GM03348 (cell line): ENCODE results near the gene FNDC3B.
"Not testable (repeated sequence)": the region's sequence is repeated elsewhere in the genome, so short reads cannot be mapped to it uniquely, and the experiment has no call there.

Source experiments
- DNase-seq: peaks from one replicate; pipeline ENCODE4 v3.0.0; 2012; ENCODE audit warnings: low spot score

FNDC3B gene

DNA sequence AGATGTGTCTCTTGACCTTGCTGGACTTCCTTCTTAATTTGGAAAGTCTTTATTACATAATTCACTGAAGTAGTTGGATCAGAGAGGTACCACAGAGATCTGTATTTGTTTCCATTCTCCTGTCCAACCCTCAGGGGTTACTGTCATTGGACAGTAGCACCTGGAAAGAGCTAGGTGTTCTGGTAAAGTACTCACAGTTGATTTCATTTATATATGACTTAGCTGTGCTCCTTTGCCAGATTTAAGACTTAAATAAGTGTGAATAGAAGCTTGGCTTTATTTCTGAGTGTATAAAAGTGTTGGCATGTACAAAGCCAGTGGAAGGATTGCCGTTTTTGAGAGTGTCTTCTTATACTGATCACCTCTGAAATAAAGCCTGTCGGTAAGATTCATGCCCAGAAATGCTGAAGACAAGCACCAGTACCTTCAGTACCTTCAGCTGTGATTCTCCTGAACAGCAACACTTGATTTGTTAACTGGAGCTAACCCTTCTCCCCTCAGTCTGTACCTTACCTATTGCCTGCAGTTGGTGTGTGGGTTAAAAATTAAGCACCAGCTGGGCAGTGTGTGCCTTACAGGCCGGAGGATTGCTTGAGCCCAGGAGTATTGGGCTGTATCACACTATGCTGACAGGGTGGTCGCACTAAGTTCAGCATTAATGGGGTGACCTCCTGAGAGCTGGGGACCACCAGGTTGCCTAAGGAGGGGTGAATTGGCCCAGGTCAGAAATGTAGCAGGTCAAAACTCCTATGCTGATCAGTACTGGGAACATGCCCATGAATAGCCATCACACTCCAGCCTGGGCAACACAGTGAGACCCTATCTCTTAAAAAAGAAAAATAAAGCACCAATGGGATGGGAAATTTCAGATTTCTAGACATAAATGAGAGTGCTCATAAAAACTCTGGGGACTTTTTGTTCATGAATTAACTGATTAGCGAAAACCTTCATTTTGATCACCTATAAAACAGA is 197.7 kb downstream of the FNDC3B start:
- no peak for DNase-seq

DNA sequence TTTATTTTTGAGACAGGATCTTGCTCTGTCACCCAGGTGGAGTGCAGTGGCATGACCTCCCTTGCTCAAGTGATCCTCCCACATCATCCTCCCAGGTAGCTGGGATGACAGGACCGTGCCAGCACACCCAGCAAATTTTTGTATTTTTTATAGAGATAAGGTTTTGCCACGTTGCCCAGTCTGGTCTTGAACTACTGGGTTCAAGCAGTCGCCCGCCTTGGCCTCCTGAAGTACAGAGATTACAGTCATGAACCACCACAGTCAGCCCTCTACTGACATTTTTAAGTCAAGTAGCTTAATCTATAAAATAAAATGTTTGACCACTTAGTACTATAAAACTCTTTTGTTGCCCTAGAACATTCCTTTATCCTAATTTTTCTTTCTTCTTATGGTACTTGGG is 198.8 kb downstream of the FNDC3B start:
- no peak for DNase-seq

DNA sequence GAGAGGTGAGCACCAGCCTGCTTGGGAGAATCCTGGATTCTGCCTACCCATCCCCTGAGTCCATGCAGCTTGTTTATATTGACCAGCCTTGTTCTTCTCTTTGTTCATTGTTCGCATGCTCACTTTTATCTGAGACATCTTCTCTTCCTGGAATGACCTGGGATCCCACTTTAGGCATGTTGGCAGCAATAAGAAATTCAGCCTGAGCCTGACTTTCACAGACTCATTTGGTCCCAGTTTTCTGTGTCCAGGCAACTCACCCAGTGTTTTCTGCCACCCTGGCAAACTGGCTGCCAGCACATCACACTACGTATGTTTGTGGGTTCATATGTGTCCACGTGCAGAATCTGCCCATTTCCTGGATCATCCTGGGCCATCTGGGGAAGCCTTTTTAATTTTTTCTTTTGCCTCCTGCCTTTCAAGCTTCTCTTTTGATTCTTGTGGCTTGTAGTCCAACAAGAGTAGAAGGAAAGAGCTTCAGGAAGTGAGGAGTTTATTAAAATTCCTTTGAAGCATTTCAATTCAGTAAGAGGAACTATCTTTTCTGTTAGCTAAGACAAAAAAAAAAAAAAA is 199.9 kb downstream of the FNDC3B start:
- no peak for DNase-seq

DNA sequence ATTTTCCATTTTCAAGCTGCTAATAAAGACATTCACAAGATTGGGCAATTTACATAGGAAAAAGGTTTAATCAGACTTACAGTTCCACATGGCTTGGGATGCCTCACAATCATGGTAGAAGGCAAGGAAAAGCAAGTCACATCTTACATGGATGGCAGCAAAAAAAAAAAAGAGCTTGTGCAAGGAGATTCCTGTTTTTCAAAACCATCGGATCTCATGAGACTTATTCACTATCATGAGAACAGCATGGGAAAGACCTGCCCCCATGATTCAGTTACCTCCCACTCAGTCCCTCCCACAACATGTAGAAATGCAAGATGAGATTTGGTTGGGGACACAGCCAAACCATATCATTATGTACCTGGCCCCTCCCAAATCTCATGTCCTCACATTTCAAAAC is 202.0 kb downstream of the FNDC3B start:
- no peak for DNase-seq

GRCh38 chr3:172242471-172242870 is 203.1 kb downstream of the FNDC3B start:
- DNase-seq = not testable (repeated sequence)

DNA sequence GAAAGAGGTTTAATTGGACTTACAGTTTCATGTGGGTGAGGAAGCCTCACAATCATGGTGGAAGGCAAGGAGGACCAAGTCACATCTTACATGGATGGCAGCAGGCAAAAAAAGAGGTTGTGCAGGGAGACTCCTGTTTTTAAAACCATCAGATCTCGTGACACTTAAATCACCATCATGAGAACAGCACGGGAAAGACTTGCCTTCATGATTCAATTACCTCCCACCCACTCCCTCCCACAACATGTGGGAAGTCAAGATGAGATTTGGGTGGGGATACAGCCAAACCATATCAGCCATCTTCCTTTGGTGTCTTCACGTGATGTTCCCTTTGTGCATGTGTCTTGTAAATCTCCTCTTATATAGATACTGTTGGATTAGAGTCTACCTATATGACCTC is 204.0 kb downstream of the FNDC3B start:
- DNase-seq = not testable (repeated sequence)

DNA sequence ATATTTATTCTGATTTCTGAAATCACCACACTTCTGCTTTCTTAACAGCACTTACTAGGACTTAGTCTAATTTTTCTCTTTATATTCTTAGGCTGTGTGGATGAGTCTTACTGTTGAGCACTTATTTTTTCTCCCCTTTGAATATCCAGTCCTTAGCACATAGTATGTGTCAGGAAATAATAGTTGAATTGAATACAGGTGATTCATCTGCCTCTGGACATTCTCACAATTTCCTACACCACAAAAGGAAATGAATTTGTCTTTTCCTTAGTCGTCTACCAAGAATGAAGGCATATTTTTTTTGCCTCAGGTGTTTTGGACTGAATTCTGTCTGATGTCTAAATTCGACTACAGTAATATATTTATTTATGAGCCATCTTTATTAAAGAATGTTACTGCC is 204.6 kb downstream of the FNDC3B start:
- no peak for DNase-seq

DNA sequence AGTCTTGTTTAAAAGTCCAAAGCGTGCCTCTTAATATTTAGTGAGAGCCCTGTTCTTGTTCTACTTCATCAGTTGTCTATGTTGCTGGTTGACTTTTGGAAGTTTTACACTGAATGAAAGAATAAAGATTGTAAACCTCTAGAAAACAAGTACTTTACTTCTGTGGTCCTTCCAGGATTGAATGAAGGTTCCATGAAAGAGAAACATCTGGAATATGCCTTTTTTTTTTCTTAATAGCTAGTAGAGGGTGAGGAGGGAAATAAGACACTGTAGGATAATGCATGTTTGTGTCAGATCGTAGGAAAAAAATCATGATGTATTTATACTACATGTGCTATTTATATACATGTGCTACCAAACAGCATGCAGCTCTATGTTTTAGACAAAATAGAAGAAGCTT is 205.9 kb downstream of the FNDC3B start:
- no peak for DNase-seq

GRCh38 chr3:172246107-172246844 is 206.9 kb downstream of the FNDC3B start:
- DNase-seq = no peak

GRCh38 chr3:172247525-172248274 is 208.3 kb downstream of the FNDC3B start:
- no peak for DNase-seq

- DNase-seq = peak; percentile 31
These were observed 209.7 kb downstream of the FNDC3B start for GRCh38 chr3:172249039-172249438.

GRCh38 chr3:172251211-172251610 is 211.8 kb downstream of the FNDC3B start:
- DNase-seq = no peak

DNA sequence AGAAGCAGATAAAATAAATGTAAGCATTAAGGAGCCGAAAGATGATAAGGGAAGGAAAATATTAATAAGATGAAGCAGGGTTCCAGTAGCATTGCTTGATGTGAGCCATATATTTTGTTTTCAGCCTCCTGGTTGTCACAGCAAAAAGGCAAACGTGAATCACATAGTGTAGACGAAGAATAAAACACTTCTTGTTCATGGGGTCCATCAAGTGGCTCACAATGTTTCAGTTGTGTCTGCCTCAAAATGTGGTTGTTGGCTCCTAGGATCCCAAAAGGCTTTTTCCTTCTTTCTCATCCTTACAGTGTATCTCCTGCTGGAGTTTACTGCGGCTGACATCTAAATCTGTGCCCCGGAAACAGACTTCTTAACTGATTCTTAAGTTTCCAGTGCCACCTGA is 213.8 kb downstream of the FNDC3B start:
- DNase-seq = no peak

DNA sequence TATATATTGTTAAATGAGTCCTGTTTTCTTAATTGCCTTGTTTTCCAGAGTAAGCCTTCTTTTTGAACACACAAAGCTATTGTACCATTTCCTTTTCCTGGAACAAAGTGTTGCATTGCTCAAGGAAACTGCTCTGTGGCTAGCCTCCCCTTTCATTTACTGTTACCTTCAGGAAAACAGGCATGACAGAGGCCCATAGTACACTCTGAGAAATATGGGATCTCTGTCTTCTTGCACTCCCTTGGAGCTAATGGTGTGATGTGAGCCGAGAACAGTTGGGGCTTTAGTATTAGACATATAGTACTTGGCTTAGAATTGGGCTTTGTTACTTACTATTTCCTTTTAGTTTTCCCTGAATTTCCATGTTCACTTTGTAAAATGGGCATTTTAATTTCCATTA is 215.2 kb downstream of the FNDC3B start:
- no peak for DNase-seq

GRCh38 chr3:172255321-172255720 is 215.9 kb downstream of the FNDC3B start:
- not testable (repeated sequence) for DNase-seq

GRCh38 chr3:172256101-172256734 is 216.8 kb downstream of the FNDC3B start:
- peak; percentile 69 for DNase-seq

GRCh38 chr3:172257648-172258400 is 218.4 kb downstream of the FNDC3B start:
- DNase-seq = no peak

- DNase-seq = no peak
These were observed 219.2 kb downstream of the FNDC3B start for GRCh38 chr3:172258624-172259023.

DNA sequence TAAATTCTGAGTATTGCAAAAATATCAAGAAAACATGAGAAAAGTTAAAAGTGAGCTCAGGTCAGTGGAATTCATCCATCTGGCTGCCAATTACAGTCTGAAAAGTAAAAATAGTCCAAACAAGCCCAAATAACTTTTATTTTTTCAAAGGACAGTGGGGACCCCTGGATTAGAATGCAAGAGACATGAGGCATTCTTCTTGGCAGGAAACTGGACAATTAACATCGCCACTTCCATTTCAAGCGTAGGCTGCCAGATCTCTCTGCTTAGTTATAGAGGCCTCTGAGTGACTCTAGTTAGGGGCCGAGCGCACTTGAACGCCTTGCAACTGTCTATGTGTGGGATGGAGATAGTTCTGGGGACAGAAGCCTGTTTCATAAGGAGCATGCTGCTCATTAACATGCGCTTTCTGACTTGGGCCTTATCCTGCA is 219.7 kb downstream of the FNDC3B start:
- DNase-seq = peak; percentile 20

DNA sequence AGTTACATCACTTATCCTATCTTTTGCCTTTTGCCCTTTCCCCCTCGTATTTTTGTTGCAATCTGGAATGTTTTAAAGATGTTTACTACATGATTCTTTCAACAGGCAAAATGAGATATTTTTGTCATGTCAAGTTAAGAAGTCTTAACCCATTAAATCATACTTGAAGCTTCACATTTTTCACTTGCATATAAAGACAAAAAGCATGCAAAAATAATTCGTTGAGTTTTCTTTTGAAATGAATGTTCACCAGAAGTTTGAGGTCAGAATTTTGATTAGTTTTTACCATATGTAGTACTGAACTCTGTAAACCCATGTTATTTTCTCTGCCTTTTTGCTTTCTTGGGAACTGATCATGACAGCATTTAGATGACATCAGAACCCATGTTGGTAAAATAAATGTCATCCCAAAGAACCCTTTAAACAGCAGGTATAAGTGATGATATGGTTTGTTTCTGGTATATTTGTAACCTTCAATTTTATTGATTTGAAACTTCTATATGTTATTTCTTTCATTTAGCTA is 220.4 kb downstream of the FNDC3B start:
- no peak for DNase-seq
